Coronary artery (tissue), 2 donors: Measurements from ENCODE around the gene TTLL7.

Source experiments
- DNase-seq: peaks from one replicate; pipeline ENCODE4 v3.0.0-alpha.2; 2017; ENCODE audit warnings: low spot score
- H3K27ac ChIP-seq, 2 donors: fragments of 200-600 bp; sonication (generic); one replicate each; pipeline ENCODE4 v1.5.1; 2016 to 2019
- H3K4me3 ChIP-seq: fragments of 200-600 bp; sonication (generic); 2 replicates; pipeline ENCODE4 v1.5.1; 2016; ENCODE audit warnings: mild to moderate bottlenecking, moderate library complexity
- CTCF ChIP-seq: fragments of 200-600 bp; sonication (generic); IDR thresholded peaks from one replicate; pipeline ENCODE4 v1.5.1; 2019; ENCODE audit warnings: antibody characterized with exemption

The TTLL7 gene

GRCh38 chr1:83857716-83858115 is 141.2 kb downstream of the TTLL7 start:
- no peak for DNase-seq
- no peak overlapping the region for H3K4me3 ChIP-seq
- TF ChIP-seq CTCF = no peak
- no peak overlapping the region for H3K27ac ChIP-seq

- DNase-seq = no peak
- H3K4me3 ChIP-seq = no peak overlapping the region
- TF ChIP-seq CTCF = no peak
Observed at GRCh38 chr1:83857103-83857502, 141.8 kb downstream of the TTLL7 start.

GRCh38 chr1:83856381-83856780 is 142.6 kb downstream of the TTLL7 start:
- Histone ChIP-seq H3K27ac (no peak overlapping the region), H3K4me3 (no peak overlapping the region)
- no peak for DNase-seq
- no peak for TF ChIP-seq CTCF

More at GRCh38 chr1:83857103-83857502, 141.8 kb downstream of the TTLL7 start:
- H3K27ac ChIP-seq = no peak overlapping the region

- no peak for TF ChIP-seq CTCF
- DNase-seq = no peak
Observed at GRCh38 chr1:83854456-83854855, 144.5 kb downstream of the TTLL7 start.

GRCh38 chr1:83850834-83851233 is 148.1 kb downstream of the TTLL7 start:
- H3K27ac ChIP-seq = no peak overlapping the region

More at GRCh38 chr1:83854456-83854855, 144.5 kb downstream of the TTLL7 start:
- no peak overlapping the region for H3K27ac ChIP-seq
- H3K4me3 ChIP-seq = no peak overlapping the region

GRCh38 chr1:83849191-83850061 is 149.5 kb downstream of the TTLL7 start:
- H3K4me3 ChIP-seq = no peak overlapping the region
- no peak for TF ChIP-seq CTCF
- no peak overlapping the region for H3K27ac ChIP-seq
- DNase-seq = no peak

More at GRCh38 chr1:83850834-83851233, 148.1 kb downstream of the TTLL7 start:
- no peak for TF ChIP-seq CTCF
- no peak for DNase-seq
- no peak overlapping the region for H3K4me3 ChIP-seq

- no peak for TF ChIP-seq CTCF
- Histone ChIP-seq H3K27ac (no peak overlapping the region), H3K4me3 (no peak overlapping the region)
- DNase-seq = no peak
Observed at GRCh38 chr1:83846138-83846537, 152.8 kb downstream of the TTLL7 start.
